ENCODE results near the gene CRNKL1. TPM values are rescaled to one million over a fixed set of nuclear protein-coding genes. Genes with fewer than 3 reads are reported as not detected.

Gene CRNKL1
- total RNA-seq, 4 donors from 2014 or later = 12.3 to 22.1 (median 15.6) TPM

GRCh38 chr20:19991308-19991707 lies 61.0 kb downstream of the CRNKL1 start:
- WGBS, 2 donors (ENCODE audit: low coverage in 1 of 2) = 22 to 27% methylated on average over 1 of the region's 1 CpG
- Histone ChIP-seq H3K27me3 (no peaks in the 10 kb centered on the region), H3K9me3 (no peaks in the 10 kb centered on the region), H3K4me3 (no peak overlapping the region), H3K36me3 (peaks cover 0 to 9% (median under 1%) of the 10 kb centered on the region in 4 donors), H3K27ac (peak overlapping the region in 1 of 4 donors; percentile 32), H3K4me1 (peaks cover 20 to 48% (median 22%) of the 10 kb centered on the region in 4 donors)
- no peak for TF ChIP-seq CTCF (IDR thresholded peaks at IDR 0.05)
- no peak for TF ChIP-seq POLR2A (IDR thresholded peaks at IDR 0.05)
- no peak for TF ChIP-seq EP300 (IDR thresholded peaks at IDR 0.05; ENCODE audit: low read depth)
- TF ChIP-seq POLR2AphosphoS5 (IDR thresholded peaks at IDR 0.05) = no peak
- DNase-seq = no peak
- intact Hi-C loops (cut with DNase I; ENCODE audit: low total_unique reads) (loop anchor here (5.0 kb wide), 1 partner anchor 299 kb away; no protein-coding TSS in a partner anchor), in situ Hi-C loops (cut with MboI; ENCODE audit: low pct_ligation_motif_present in 1 of 4, low pct_unique_long_range_greater_than_20kb in 1 of 4, low sequenced_read_pairs in 3 of 4) (loop anchor here in 1 of 4 donors (10.0 kb wide), 1 partner anchor 207 kb away; no protein-coding TSS in a partner anchor)

GRCh38 chr20:19990850-19991249 lies 61.4 kb downstream of the CRNKL1 start:
- 78 to 82% methylated on average over 5 of the region's 5 CpGs for WGBS, 2 donors (ENCODE audit: low coverage in 1 of 2)
- intact Hi-C loops (cut with DNase I; ENCODE audit: low total_unique reads) = loop anchor here (5.0 kb wide), 1 partner anchor 299 kb away; no protein-coding TSS in a partner anchor
- in situ Hi-C loops (cut with MboI; ENCODE audit: low pct_ligation_motif_present in 1 of 4, low pct_unique_long_range_greater_than_20kb in 1 of 4, low sequenced_read_pairs in 3 of 4) = loop anchor here in 1 of 4 donors (10.0 kb wide), 1 partner anchor 206 kb away; no protein-coding TSS in a partner anchor

GRCh38 chr20:19987046-19987445 lies 65.2 kb downstream of the CRNKL1 start:
- Histone ChIP-seq H3K36me3 (peaks cover 0 to 4% (median 0%) of the 10 kb centered on the region in 4 donors), H3K4me3 (no peak overlapping the region), H3K27me3 (no peaks in the 10 kb centered on the region), H3K4me1 (peaks cover 6 to 37% (median 16%) of the 10 kb centered on the region in 4 donors), H3K9me3 (no peaks in the 10 kb centered on the region), H3K27ac (peak overlapping the region; percentile 42 to 61 (median 50))
- in situ Hi-C loops (cut with MboI; ENCODE audit: low pct_ligation_motif_present in 1 of 4, low pct_unique_long_range_greater_than_20kb in 1 of 4, low sequenced_read_pairs in 3 of 4) (no loop called here), intact Hi-C loops (cut with DNase I; ENCODE audit: low total_unique reads) (no loop called here)
- TF ChIP-seq POLR2A (IDR thresholded peaks at IDR 0.05) = no peak
- no peak for TF ChIP-seq CTCF (IDR thresholded peaks at IDR 0.05)
- TF ChIP-seq POLR2AphosphoS5 (IDR thresholded peaks at IDR 0.05) = no peak
- TF ChIP-seq EP300 (IDR thresholded peaks at IDR 0.05; ENCODE audit: low read depth) = no peak
- 72 to 87% methylated on average over 4 of the region's 4 CpGs for WGBS, 2 donors (ENCODE audit: low coverage in 1 of 2)
- no peak for DNase-seq

More at GRCh38 chr20:19990850-19991249, 61.4 kb downstream of the CRNKL1 start:
- H3K27me3 ChIP-seq = no peaks in the 10 kb centered on the region
- no peak for TF ChIP-seq CTCF (IDR thresholded peaks at IDR 0.05)
- TF ChIP-seq POLR2A (IDR thresholded peaks at IDR 0.05) = no peak
- TF ChIP-seq EP300 (IDR thresholded peaks at IDR 0.05; ENCODE audit: low read depth) = no peak
- no peak for TF ChIP-seq POLR2AphosphoS5 (IDR thresholded peaks at IDR 0.05)
- no peak for DNase-seq
- H3K4me1 ChIP-seq = peaks cover 20 to 53% (median 24%) of the 10 kb centered on the region in 4 donors
- H3K4me3 ChIP-seq = no peak overlapping the region
- peaks cover 0 to 9% (median under 1%) of the 10 kb centered on the region in 4 donors for H3K36me3 ChIP-seq
- no peak overlapping the region for H3K27ac ChIP-seq
- H3K9me3 ChIP-seq = no peaks in the 10 kb centered on the region

- Histone ChIP-seq H3K4me1 (peaks cover 3 to 30% (median 16%) of the 10 kb centered on the region in 4 donors), H3K4me3 (no peak overlapping the region), H3K36me3 (peaks cover 0 to 3% (median 0%) of the 10 kb centered on the region in 4 donors), H3K9me3 (no peaks in the 10 kb centered on the region), H3K27ac (peak overlapping the region; percentile 42 to 61 (median 50)), H3K27me3 (no peaks in the 10 kb centered on the region)
- no peak for TF ChIP-seq EP300 (IDR thresholded peaks at IDR 0.05; ENCODE audit: low read depth)
- TF ChIP-seq CTCF (IDR thresholded peaks at IDR 0.05) = no peak
- no peak for TF ChIP-seq POLR2AphosphoS5 (IDR thresholded peaks at IDR 0.05)
- TF ChIP-seq POLR2A (IDR thresholded peaks at IDR 0.05) = no peak
- no peak for DNase-seq
- intact Hi-C loops (cut with DNase I; ENCODE audit: low total_unique reads) (no loop called here), in situ Hi-C loops (cut with MboI; ENCODE audit: low pct_ligation_motif_present in 1 of 4, low pct_unique_long_range_greater_than_20kb in 1 of 4, low sequenced_read_pairs in 3 of 4) (no loop called here)
- WGBS, 2 donors (ENCODE audit: low coverage in 1 of 2) = 43 to 50% methylated on average over 5 to 6 of the region's 6 CpGs
Measured at GRCh38 chr20:19986419-19986818, 65.8 kb downstream of the CRNKL1 start.

Other genes with a start within 250 kb of the CRNKL1 start
- 10 to 100 TPM; 26.5 to 58.0 (median 32.7) TPM for gene NAA20, start 35.1 kb downstream of the CRNKL1 start, total RNA-seq
- gene CFAP61, start 66 bp upstream of the CRNKL1 start, total RNA-seq = under 1 TPM in 1 of 4 donors, not detected in 3; 0.27 TPM

Measured in transverse colon (tissue), 4 donors.